ENCODE measurements around the gene FEM1B. TPM values are rescaled to one million over a fixed set of nuclear protein-coding genes. Genes with fewer than 3 reads are reported as not detected.

FEM1B gene
- total and polyA plus RNA-seq, 2 experiments from 2014 or later, result 11.9 to 62.8 TPM

- 78% methylated on average over 6 of the region's 6 CpGs for WGBS (ENCODE audit: low lambda C conversion rate, missing lambda C conversion rate)
- no peaks in the 10 kb centered on the region for H3K9me2 ChIP-seq (replicated peaks; ENCODE audit: insufficient read depth)
These were observed 60.3 kb downstream of the FEM1B start for GRCh38 chr15:68337826-68338225.

GRCh38 chr15:68339481-68339880, 61.9 kb downstream of the FEM1B start:
- no peak overlapping the region for H3K4me2 ChIP-seq
- H3K9me2 ChIP-seq (replicated peaks; ENCODE audit: insufficient read depth), result no peaks in the 10 kb centered on the region
- H3K27ac ChIP-seq, result no peak overlapping the region
- 95% methylated on average over 10 of the region's 10 CpGs for WGBS (ENCODE audit: low lambda C conversion rate, missing lambda C conversion rate)
- no peak for DNase-seq (ENCODE audit: low spot score)
- no peak overlapping the region for H2AFZ ChIP-seq
- TF ChIP-seq CTCF (IDR thresholded peaks at IDR 0.05; ENCODE audit: poor library complexity) (no peak), EZH2phosphoT487 (IDR thresholded peaks at IDR 0.05; ENCODE audit: low read depth, severe bottlenecking, unreplicated experiment) (no peak), EZH2 (IDR thresholded peaks at IDR 0.05; ENCODE audit: borderline replicate concordance) (no peak)
- no peaks in the 10 kb centered on the region for H4K20me1 ChIP-seq (ENCODE audit: insufficient read depth, poor library complexity, severe bottlenecking)
- no peak overlapping the region for H3K4me3 ChIP-seq
- no peaks in the 10 kb centered on the region for H3K27me3 ChIP-seq
- no peaks in the 10 kb centered on the region for H3K36me3 ChIP-seq (replicated peaks; ENCODE audit: insufficient read depth, low read depth)
- peaks cover 9% of the 10 kb centered on the region for H3K4me1 ChIP-seq (ENCODE audit: insufficient read depth)
- no peaks in the 10 kb centered on the region for H3K9me3 ChIP-seq (ENCODE audit: low read depth)
- H3K79me2 ChIP-seq, result no peaks in the 10 kb centered on the region

More at GRCh38 chr15:68337826-68338225, 60.3 kb downstream of the FEM1B start:
- no peak for TF ChIP-seq EZH2phosphoT487 (IDR thresholded peaks at IDR 0.05; ENCODE audit: low read depth, severe bottlenecking, unreplicated experiment)
- no peak for TF ChIP-seq EZH2 (IDR thresholded peaks at IDR 0.05; ENCODE audit: borderline replicate concordance)
- TF ChIP-seq CTCF (IDR thresholded peaks at IDR 0.05; ENCODE audit: poor library complexity), result no peak
- Histone ChIP-seq H3K79me2 (no peaks in the 10 kb centered on the region), H3K27me3 (no peaks in the 10 kb centered on the region), H3K4me1 (ENCODE audit: insufficient read depth) (peaks cover 9% of the 10 kb centered on the region), H3K4me2 (no peak overlapping the region), H3K4me3 (no peak overlapping the region), H3K36me3 (replicated peaks; ENCODE audit: insufficient read depth, low read depth) (no peaks in the 10 kb centered on the region), H2AFZ (no peak overlapping the region), H3K9me3 (ENCODE audit: low read depth) (no peaks in the 10 kb centered on the region), H4K20me1 (ENCODE audit: insufficient read depth, poor library complexity, severe bottlenecking) (no peaks in the 10 kb centered on the region), H3K27ac (no peak overlapping the region)
- DNase-seq (ENCODE audit: low spot score), result no peak

GRCh38 chr15:68340726-68341671, 63.5 kb downstream of the FEM1B start:
- Histone ChIP-seq H3K4me1 (ENCODE audit: insufficient read depth) (peaks cover 9% of the 10 kb centered on the region), H3K27ac (peak overlapping the region; percentile 65), H3K27me3 (no peaks in the 10 kb centered on the region), H3K4me2 (no peak overlapping the region), H3K9me3 (ENCODE audit: low read depth) (no peaks in the 10 kb centered on the region), H3K36me3 (replicated peaks; ENCODE audit: insufficient read depth, low read depth) (no peaks in the 10 kb centered on the region), H3K9me2 (replicated peaks; ENCODE audit: insufficient read depth) (no peaks in the 10 kb centered on the region), H4K20me1 (ENCODE audit: insufficient read depth, poor library complexity, severe bottlenecking) (no peaks in the 10 kb centered on the region), H3K4me3 (no peak overlapping the region), H3K79me2 (no peaks in the 10 kb centered on the region), H2AFZ (no peak overlapping the region)
- TF ChIP-seq EZH2 (IDR thresholded peaks at IDR 0.05; ENCODE audit: borderline replicate concordance) (no peak), EZH2phosphoT487 (IDR thresholded peaks at IDR 0.05; ENCODE audit: low read depth, severe bottlenecking, unreplicated experiment) (no peak), CTCF (IDR thresholded peaks at IDR 0.05; ENCODE audit: poor library complexity) (no peak)
- DNase-seq (ENCODE audit: low spot score), result no peak
- WGBS (ENCODE audit: low lambda C conversion rate, missing lambda C conversion rate), result 56% methylated on average over 15 of the region's 15 CpGs
